ENCODE measurements around the gene SERPINA5.

SERPINA5 gene

DNA sequence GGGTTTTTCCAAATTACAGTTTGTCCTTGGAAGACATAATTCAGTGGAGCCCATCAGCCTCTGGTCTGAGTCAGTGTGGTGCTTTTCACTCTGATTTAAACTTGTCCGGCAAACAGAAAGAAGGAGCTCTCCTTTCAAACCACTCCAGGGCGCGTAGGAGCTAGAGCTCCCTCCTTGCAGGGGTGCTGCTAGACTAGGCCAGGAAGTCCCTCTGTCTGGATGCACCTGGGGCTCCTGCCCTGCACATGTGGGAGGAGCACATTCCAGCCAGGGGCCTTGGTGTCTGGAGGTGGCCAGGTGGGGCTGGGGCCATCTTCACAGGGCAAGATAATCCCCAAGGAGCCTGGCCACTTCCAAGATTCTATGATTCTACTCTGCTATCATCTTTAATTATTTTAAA is 34.0 kb downstream of the SERPINA5 start:
- no peak overlapping the region for H3K27ac ChIP-seq
- no peaks in the 10 kb centered on the region for H3K79me2 ChIP-seq
- no peak overlapping the region for H3K4me2 ChIP-seq (ENCODE audit: low read length)
- no peaks in the 10 kb centered on the region for H3K27me3 ChIP-seq (ENCODE audit: control insufficient read depth, insufficient read depth, low read length)
- H3K4me1 ChIP-seq: no peaks in the 10 kb centered on the region
- no peaks in the 10 kb centered on the region for H3K36me3 ChIP-seq (ENCODE audit: control insufficient read depth, insufficient read depth, low read length)
- no peak overlapping the region for H3K9ac ChIP-seq
- no peaks in the 10 kb centered on the region for H3K9me3 ChIP-seq (ENCODE audit: control insufficient read depth, low read length)
- H3K4me3 ChIP-seq (ENCODE audit: low read depth, low read length): no peak overlapping the region
- H2AFZ ChIP-seq: no peak overlapping the region
- TF ChIP-seq CTCF (IDR thresholded peaks at IDR 0.05): no peak

- H3K27ac ChIP-seq: no peak overlapping the region
- no peaks in the 10 kb centered on the region for H3K9me3 ChIP-seq (ENCODE audit: control insufficient read depth, low read length)
- no peaks in the 10 kb centered on the region for H3K79me2 ChIP-seq
- no peak overlapping the region for H3K9ac ChIP-seq
- no peak overlapping the region for H3K4me3 ChIP-seq (ENCODE audit: low read depth, low read length)
- no peaks in the 10 kb centered on the region for H3K27me3 ChIP-seq (ENCODE audit: control insufficient read depth, insufficient read depth, low read length)
- no peak for TF ChIP-seq CTCF (IDR thresholded peaks at IDR 0.05)
- no peaks in the 10 kb centered on the region for H3K4me1 ChIP-seq
- no peaks in the 10 kb centered on the region for H3K36me3 ChIP-seq (ENCODE audit: control insufficient read depth, insufficient read depth, low read length)
- H3K4me2 ChIP-seq (ENCODE audit: low read length): no peak overlapping the region
- no peak overlapping the region for H2AFZ ChIP-seq
Measured at GRCh38 chr14:94615823-94616570, 34.8 kb downstream of the SERPINA5 start.

- Histone ChIP-seq H3K4me2 (ENCODE audit: low read length) (no peak overlapping the region), H3K9ac (no peak overlapping the region), H3K4me1 (no peaks in the 10 kb centered on the region), H3K9me3 (ENCODE audit: control insufficient read depth, low read length) (no peaks in the 10 kb centered on the region), H2AFZ (no peak overlapping the region), H3K27ac (no peak overlapping the region), H3K27me3 (ENCODE audit: control insufficient read depth, insufficient read depth, low read length) (no peaks in the 10 kb centered on the region), H3K79me2 (no peaks in the 10 kb centered on the region), H3K36me3 (ENCODE audit: control insufficient read depth, insufficient read depth, low read length) (no peaks in the 10 kb centered on the region), H3K4me3 (ENCODE audit: low read depth, low read length) (no peak overlapping the region)
- no peak for TF ChIP-seq CTCF (IDR thresholded peaks at IDR 0.05)
Measured at GRCh38 chr14:94617366-94617941, 36.2 kb downstream of the SERPINA5 start.

DNA sequence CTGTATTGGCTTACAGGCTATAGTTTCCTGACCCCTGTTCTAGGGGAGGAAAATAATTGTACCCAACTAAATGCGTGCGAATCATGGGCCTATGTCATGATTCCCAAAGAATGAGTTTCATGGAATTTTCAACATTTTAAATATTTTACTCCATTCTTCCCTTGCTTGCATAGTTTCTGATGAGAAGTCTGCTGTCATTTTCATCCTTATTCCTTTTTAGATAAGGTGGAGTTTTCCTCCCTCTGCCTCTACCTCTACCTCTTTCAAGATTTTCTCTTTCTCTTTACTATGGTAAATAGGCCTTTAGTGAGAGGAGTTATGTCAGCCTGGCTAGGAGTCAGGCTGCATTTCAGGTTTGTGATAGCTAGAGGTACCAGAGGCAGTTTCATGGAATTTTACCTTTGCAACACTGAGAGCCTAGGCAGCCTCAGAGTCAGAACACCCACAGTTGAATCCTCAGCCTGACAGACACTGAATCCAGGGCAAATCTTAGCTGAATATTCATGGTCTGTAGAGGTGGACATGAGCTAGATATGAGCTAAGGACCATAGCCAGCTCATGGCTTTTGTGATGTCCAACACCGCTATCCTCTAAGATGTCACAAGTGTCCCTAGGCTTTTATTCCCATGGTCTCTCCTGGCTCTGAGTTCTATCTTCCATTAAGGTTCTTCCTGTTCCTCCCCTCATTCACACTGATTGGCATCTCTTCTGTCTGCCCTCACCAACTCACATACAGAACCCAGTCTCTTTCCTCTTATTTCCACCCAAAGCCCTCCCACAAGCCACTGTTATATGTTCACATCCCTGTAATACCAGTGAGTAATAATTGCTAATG is 37.0 kb downstream of the SERPINA5 start:
- Histone ChIP-seq H3K27ac (no peak overlapping the region), H3K79me2 (no peaks in the 10 kb centered on the region), H3K36me3 (ENCODE audit: control insufficient read depth, insufficient read depth, low read length) (no peaks in the 10 kb centered on the region), H3K4me2 (ENCODE audit: low read length) (no peak overlapping the region), H3K4me3 (ENCODE audit: low read depth, low read length) (no peak overlapping the region), H2AFZ (no peak overlapping the region), H3K4me1 (no peaks in the 10 kb centered on the region), H3K27me3 (ENCODE audit: control insufficient read depth, insufficient read depth, low read length) (no peaks in the 10 kb centered on the region), H3K9me3 (ENCODE audit: control insufficient read depth, low read length) (no peaks in the 10 kb centered on the region), H3K9ac (no peak overlapping the region)
- no peak for TF ChIP-seq CTCF (IDR thresholded peaks at IDR 0.05)

All from parathyroid adenoma (tissue), 2 donors.